HG02981 (cell line): Measurements from ENCODE around the gene LRRC19.

Experiments
- ATAC-seq: cut with Tn5 transposase; IDR thresholded peaks from one replicate; pipeline ENCODE4 v1.9.1; 2021; ENCODE audit warnings: mild to moderate bottlenecking, moderate library complexity; ENCODE audit not compliant: unreplicated experiment

LRRC19 gene

DNA sequence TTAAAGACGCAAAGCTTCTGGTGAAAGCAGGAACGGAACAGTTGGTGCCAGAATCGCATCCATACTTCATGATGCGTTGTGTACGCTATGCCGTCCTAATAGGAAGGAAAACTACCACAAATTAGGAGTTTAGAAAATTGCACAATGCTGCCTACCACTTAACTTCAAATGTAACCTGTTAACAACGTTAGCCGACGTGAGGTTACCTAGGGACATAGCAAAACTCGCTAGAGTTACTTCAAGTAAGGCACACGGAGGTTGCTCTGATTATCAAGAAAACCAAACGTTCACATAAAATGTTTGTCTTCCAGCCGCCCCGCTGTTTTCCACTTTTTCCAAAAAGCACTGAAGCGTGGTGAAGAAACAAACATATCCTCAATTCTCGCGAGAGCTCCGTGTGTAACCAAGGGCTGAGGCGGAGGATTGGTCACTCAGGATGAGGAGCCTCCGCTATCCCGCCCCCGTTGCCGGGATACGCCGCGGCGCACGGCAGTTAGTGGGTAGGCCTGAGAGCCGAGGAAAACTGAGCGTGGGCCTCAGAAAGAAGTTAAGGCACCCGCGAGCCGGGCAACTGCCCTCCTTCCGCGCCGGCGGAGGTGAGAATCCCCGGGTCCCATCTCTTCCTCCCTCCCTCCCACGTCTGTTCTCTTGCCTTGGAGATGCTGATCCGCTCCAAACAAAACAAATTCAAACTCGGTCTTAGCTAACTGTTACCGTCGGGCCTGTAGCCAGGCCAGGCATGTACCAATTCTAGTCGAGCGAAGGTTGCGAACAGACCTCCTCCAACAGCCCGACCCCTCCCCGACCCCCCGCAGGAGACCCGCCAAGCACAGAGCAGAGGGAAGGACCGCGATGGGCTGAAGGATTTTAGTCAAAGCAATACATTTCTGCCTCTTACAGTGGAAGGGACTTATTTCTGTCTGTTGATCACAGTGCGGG lies 49.3 kb downstream of the LRRC19 start, which contains the start of gene IFT74:
TSS of gene IFT74 (plus strand) at position 492 of the 939 bp plus-strand sequence. CDS start 5,556 bp downstream, outside the sequence.
- ATAC-seq, result peak; percentile 97

DNA sequence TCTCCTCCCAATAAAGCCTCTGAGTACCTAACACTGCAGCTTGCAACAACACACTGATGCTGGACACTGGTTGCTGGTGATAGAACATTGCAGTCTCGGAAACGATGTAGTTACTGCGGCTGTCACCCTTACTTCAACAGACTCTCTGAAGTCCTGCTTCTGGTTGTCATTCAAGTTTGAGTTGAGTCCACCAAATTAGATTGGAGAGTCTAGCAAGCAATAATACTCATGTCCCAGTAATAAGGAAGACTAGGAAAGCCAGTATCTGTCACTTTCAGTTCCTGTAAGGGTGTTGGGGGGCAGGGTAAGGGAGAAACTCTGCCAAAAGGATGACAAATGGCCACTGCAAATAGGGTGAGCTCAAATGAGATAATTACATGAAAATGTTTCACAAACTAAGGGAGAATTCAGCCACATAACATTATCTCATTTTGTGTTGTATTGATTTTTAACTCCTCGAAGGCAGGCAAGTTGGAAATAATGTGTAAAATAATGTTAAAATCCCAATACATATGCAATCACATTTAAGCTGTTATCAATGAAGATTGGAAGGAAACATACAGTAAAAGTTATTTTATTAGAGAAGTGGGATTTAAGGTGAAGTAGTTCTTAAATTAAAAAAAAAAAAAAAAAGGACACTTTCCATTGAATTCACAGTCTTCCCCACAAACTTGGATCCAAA lies 50.1 kb downstream of the LRRC19 start:
- no peak for ATAC-seq

GRCh38 chr9:26954050-26954508 lies 51.4 kb downstream of the LRRC19 start:
- peak; percentile 37 for ATAC-seq

DNA sequence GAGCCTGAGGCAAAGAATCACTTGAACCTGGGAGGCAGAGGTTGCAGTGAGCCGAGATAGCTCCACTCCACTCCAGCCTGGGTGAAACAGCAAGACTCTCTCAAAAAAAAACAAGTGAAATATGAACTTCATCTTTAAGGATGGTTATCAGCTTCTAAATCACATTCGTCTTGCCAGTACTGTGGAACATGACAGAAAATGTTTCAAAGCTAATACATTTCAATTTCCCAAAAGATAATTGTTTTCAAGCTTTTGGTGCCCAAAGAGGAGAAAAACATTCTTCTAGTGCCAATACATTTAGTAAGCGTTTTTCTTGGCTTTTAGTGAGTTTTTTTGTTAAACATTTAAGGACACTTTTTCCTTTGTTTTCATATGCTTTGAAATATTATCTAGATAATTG lies 53.7 kb downstream of the LRRC19 start:
- ATAC-seq, result no peak

DNA sequence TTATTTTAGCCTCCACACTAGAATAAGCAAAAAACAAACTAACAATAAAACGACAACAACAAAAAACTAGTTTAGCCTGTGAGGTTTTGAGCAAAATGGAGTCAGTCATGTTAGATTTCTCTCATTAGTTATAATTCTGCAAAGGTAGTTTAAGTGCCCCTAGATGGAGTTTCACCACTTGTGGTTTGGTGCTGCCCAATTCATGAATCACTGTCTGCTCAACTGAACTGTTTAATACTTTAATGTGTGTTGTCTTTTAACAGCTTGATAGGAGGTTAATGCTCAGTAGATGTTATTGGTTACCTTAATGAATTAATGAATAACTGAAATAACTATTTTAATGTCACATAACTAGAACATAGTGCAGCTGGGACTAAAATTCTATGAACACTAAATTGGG lies 55.0 kb downstream of the LRRC19 start:
- no peak for ATAC-seq

DNA sequence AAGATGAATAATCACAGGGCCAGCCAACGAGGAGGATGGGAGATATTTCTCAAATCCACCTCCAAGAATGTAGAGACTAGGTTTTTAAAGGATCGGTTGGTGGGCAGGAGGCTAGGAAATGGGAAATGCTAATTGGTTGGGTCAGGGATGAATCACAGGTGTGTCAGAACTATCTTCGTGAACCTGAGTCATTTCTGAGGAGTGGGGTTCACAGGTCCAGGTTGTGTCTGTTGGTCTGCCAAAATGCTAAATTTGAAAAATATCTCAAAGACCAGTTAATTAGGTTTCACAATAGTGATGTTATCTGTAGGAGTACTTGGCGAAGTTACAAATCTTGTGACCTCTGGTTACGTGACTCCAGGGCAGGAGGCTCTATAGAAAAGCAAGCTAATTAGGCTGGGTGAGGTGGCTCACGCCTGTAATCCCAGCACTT lies 55.8 kb downstream of the LRRC19 start:
- ATAC-seq, result no peak

DNA sequence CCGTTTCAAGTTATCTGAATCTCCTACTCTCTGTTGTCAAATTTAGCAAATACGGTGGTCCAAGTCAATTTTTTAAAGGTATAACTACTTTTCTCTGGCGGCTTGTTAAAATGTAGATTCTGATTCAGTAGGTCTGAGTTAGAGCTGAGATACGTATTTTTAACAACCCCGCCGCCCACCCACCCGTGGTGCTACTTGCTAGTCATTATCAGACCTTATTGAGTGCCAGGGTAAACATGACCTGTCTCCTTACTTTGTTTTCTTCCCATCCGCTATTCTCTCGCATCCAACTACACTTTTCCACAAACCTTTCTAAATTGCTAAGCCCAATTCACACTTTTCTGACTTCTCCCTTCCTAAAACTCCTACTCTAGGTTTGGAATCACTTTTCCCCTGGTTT lies 57.7 kb downstream of the LRRC19 start:
- no peak for ATAC-seq

- peak; percentile 97 for ATAC-seq
These were observed 58.4 kb downstream of the LRRC19 start, which contains the start of gene PLAA for GRCh38 chr9:26946753-26947727. PLAA (minus strand) TSS chr9:26947242; CDS start chr9:26947045, 197 bp downstream.

DNA sequence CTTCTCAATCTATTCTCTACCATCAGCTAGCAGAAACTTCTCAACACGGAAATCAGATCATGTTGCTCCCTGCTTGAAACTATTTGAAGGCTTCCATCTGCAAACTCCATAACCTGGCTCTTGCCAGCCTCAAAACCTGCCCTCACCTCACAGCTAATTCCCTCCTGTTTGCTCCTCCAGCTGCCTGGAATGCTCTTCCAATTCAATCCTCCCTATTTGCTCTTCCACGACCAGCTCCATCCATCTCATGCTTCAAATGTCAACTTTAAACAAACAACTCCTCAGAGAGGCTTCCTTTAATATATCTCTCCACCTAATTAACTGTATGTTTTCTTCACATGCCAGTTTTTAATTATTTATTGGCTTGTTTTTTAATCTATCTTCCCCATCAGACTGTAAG lies 59.9 kb downstream of the LRRC19 start:
- no peak for ATAC-seq
